Anterior cingulate cortex (tissue), 58 donors: ENCODE results near the gene SP2.
"Not testable (repeated sequence)": the region's sequence is repeated elsewhere in the genome, so short reads cannot be mapped to it uniquely, and the experiment has no call there.

Source experiments
- DNase-seq, 58 donors: peaks; one replicate each; lab custom pipeline; 2025; lab: John Stamatoyannopoulos, UW

Gene SP2

GRCh38 chr17:47915776-47916398 is 19.9 kb downstream of the SP2 start:
- peak in 12 of 58 donors; percentile 3 to 32 (median 15) for DNase-seq

GRCh38 chr17:47916489-47917208 is 20.6 kb downstream of the SP2 start:
- no peak for DNase-seq

DNA sequence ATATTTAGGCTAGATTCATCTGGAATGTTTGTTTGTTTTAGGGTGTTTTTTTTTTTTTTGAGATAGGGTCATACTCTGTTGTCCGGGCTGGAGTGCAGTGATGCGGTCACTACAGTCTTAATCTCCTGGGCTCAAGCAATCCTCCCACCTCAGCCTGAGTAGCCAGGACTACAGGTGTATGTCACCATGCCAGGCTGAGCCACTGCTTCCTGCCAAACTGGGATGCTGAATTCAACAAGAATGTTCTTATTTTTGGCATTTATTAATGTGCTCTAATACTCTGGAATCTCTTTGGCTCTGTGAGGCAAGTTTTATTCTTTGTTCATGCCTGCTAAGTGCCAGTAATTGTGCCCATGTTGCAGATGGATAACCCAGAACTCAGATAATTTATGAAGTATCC is 21.5 kb downstream of the SP2 start:
- no peak for DNase-seq

- no peak for DNase-seq
These were observed 22.0 kb downstream of the SP2 start for GRCh38 chr17:47918006-47918405.

DNA sequence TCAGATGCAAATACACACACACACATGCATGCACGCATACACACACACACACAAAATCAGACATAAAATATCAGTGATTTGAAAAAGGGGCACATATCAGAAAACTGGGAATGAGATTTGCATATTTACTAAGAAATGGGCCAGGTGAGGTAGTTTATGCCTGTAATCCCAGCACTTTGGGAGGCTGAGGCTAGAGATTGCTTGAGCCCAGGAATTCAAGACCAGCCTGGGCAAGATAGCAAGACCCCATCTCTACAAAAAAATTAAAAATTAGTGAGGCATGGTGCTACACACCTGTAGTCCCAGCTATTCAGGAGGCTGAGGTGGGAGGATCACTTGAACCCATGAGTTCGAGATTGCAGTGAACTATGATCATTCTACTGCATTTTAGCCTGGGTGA is 23.0 kb downstream of the SP2 start:
- no peak for DNase-seq

DNA sequence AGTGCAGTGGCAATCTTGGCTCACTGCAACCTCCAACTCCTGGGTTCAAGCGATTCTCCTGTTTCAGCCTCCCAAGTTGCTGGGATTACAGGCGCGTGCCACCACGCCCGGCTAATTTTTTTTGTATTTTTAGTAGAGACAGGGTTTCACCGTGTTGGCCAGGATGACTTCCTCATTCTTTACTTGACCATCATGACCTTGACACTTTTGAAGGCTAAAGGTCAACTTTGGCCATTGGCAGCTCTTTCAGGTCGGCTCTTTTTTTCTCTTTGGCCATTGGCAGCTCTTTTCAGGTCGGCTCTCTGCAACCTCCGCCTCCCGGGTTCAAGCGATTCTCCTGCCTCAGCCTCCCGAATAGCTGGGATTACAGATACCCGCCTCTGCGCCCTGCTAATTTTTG is 23.9 kb downstream of the SP2 start:
- not testable (repeated sequence) for DNase-seq

DNA sequence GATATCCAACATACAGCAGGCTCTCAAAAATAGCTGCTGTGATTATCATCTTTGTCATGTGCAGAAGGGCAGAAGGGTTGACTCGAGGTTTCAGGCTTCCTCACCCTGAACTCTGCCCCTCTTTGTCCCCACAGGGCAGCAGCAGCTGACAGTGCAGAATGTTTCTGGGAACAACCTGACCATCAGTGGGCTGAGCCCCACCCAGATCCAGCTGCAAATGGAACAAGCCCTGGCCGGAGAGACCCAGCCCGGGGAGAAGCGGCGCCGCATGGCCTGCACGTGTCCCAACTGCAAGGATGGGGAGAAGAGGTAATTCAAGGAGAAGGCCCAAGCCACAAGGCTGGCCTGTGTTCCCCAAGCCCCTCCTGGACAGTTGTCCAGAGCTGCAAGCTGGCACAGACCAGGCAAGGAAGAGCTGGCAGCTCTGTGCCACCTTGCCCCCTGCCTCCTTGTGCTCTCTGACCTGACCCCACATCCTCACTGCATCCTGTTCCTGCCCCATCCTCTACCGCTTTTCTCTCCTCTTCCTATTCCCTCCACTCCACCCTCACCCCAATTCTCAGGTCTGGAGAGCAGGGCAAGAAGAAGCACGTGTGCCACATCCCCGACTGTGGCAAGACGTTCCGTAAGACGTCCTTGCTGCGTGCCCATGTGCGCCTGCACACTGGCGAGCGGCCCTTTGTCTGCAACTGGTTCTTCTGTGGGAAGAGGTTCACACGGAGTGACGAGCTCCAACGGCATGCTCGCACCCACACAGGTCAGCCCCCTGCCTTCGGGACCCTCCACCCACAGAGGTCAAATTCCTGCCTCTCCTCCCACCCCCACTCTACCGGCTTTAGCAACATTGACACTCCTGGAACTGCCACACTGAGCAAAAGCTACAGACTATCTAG is 29.0 kb downstream of the SP2 start:
- DNase-seq: no peak

DNA sequence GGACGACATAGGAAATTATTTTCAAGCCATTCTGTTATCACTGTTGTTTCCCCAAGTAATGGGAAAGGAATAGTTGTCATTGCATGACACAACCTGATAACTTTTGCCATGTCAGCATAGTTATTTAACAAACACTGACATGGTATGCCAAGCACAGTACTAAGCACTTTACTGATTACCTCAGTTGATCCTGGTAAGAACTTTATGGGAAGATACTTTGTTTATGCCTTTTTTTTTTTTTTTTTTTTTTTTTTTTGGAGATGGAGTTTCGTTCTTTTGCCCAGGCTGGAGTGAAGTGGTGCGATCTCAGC is 29.6 kb downstream of the SP2 start:
- DNase-seq: no peak

GRCh38 chr17:47927821-47928400 is 31.9 kb downstream of the SP2 start:
- no peak for DNase-seq

DNA sequence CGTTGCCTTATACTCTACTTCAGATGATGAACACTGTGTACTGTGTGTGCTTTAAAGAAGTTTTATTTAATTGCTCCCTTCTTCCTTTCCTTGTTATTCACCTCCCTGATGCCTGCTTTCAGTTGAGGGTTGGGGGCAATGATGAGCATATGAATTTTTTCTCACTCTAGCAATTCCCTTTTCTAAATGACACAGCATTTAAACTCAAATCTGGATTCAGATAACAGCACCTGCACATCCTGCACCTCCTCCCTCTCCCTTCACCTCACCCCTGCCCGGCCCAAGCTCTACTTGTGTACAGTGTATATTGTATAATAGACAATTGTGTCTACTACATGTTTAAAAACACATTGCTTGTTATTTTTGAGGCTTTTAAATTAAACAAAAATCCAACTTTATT is 32.4 kb downstream of the SP2 start:
- no peak for DNase-seq

- no peak for DNase-seq
These were observed 33.4 kb downstream of the SP2 start for GRCh38 chr17:47929218-47930000.

- no peak for DNase-seq
These were observed 35.8 kb downstream of the SP2 start for GRCh38 chr17:47931848-47932247.

DNA sequence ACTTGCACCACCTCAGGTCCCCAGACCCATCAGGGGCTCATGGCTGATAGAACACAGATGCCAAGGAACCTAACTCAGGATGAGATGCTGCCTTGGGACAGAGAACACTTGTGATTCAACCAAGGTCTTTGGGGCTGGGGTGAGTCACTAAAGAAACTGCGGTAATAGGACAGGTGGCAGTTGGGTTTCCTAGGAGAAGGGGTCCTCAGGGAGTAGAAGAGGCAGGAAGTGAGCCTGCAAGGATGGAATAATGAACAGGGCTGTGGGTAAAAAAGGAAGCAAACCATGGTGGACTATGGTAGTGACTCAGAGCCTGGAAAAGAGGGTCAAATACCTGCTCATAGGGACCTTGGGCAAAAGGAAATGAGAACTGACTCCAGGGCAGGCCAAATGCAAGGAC is 38.8 kb downstream of the SP2 start:
- DNase-seq: no peak

GRCh38 chr17:47935468-47935867 is 39.4 kb downstream of the SP2 start:
- DNase-seq: not testable (repeated sequence)

DNA sequence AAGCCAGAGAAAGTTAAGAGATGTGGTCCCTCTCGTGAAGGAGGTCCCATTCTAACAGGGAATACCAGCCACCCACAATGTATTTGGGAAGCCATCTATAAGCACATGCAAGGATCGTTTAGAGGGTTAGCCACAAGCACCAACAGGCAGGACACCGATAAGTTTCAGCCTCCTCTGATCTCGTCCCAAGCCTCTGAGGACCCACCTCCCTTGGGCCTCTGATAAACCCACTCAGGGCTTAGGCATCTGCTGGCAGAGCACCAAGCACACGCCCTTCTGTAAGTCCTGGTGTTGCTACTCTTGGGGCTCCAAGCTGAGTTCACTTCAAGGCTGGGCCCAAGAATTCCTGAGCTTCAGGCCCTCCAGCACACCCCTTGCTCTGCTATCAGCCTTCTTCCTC is 39.9 kb downstream of the SP2 start:
- DNase-seq: no peak

- DNase-seq: no peak
These were observed 41.9 kb downstream of the SP2 start for GRCh38 chr17:47937941-47938340.

DNA sequence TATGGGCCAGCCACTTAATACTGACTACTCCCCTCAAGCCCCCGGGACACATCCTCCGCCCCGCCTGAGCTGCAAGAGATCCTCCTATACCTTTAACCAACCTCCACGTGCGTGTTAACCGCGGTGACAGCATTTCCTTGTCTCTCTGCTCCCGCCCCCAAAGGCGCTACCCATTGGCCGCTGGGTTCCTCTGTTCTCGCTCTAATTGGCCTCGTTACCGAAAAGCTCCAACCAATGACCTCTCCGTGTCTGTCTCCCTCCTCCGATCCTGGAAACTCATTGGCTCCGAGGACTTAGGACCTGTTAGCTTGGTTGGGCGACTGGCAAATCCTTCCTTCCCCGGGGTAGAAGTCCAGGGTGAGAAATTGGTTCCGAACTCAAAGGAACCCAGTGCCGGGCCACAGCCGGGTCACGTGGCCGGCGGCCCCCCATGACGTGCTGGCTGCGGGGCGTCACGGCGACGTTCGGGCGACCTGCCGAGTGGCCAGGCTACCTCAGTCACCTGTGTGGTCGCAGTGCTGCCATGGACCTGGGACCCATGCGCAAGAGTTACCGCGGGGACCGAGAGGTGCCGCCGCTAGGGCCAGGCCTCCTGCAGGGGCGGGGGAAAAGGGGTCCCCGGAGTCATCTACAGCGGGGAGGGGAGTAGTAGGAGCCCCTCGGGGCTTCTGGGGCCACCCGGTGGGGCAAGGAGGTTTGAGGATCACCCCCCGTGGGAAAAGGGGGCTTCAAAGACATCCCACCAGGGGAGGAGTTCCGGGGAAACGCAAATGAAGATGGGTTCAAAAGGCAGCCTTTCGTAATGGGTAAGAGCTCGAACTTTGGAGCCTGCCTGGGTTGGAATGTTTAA is 45.4 kb downstream of the SP2 start, which contains the start of gene PNPO:
Gene PNPO, plus strand, starts transcription at position 326 of the 850 bp plus-strand sequence. Its CDS starts 105 bp downstream, at position 431.
- DNase-seq: peak; percentile 48 to 99 (median 95)

GRCh38 chr17:47942096-47942510 is 46.1 kb downstream of the SP2 start:
- no peak for DNase-seq

DNA sequence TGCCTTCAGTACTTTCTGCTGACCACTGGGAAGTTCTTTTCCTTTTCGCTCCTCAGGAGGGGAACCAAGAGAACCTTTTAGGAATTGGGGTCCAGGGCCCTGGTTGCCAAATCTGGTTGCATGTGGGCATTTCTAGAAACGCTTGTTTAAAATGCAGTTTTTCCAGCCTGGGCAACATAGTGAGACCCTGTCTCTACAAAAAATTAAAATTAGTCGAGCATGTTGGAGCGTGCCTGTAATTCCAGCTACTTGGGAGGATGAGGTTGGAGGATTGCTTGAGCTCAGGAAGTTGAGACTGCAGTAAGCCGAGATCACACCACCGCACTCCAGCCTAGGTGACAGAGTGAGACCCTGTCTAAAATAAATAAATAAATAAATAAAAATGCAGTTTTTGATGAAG is 46.5 kb downstream of the SP2 start:
- no peak for DNase-seq
